SK-N-SH (cell line): ENCODE measurements around the gene CLEC4G. TPM values are rescaled to one million over a fixed set of nuclear protein-coding genes. Genes with fewer than 3 reads are reported as not detected.

Experiments
- CTCF ChIA-PET: fragments of 300-600, 350-600 bp; formaldehyde crosslinking; extraction: SDS; loops from one replicate; lab custom pipeline; 2021; lab: Yijun Ruan, JAX
- POLR2A ChIA-PET: fragments of 350-600 bp; sonication (Branson Sonifier 250); formaldehyde crosslinking; extraction: SDS; loops from one replicate; lab custom pipeline; 2020; ENCODE audit warnings: antibody characterized with exemption, inconsistent platforms; lab: Yijun Ruan, JAX
- DNase-seq: peaks from one replicate; pipeline ENCODE4 v3.0.0; 2012
- H2AFZ ChIP-seq: fragments of 200-600 bp; sonication (generic); 2 replicates; pipeline ENCODE4 v1.8.1; 2016; ENCODE audit warnings: antibody characterized with exemption, mild to moderate bottlenecking, low read depth
- H3F3A ChIP-seq: fragments of 200-600 bp; sonication (generic); replicated peaks from 2 replicates; pipeline ENCODE3; 2016; ENCODE audit warnings: antibody characterized with exemption, mild to moderate bottlenecking; ENCODE audit not compliant: insufficient read depth
- H3K27ac ChIP-seq, 2 experiments: fragments of 200-500 bp in 1 of 2; fragments of 200-600 bp in 1 of 2; sonication (Bioruptor generic) in 1 of 2; sonication (generic), shearing (Covaris generic) in 1 of 2; 2 replicates each; pipeline versions ENCODE4 v1.5.1 to v1.6.1; 2014 to 2016; ENCODE audit warnings: low read depth in 2 of 2, inconsistent platforms in 1 of 2, low read length in 1 of 2, mild to moderate bottlenecking in 1 of 2, mixed read lengths in 1 of 2
- H3K27me3 ChIP-seq: fragments of 200-600 bp; sonication (generic), shearing (Covaris generic); 2 replicates; pipeline ENCODE4 v1.6.1; 2016; ENCODE audit warnings: mixed run types; ENCODE audit not compliant: insufficient read depth
- H3K36me3 ChIP-seq, 2 experiments: fragments of 200-500 bp in 1 of 2; fragments of 200-600 bp in 1 of 2; sonication (Bioruptor generic) in 1 of 2; sonication (generic) in 1 of 2; replicated peaks in 1 of 2; 2 replicates each; pipeline versions ENCODE3 to v1.5.1; 2014 to 2016; ENCODE audit warnings: low read length in 1 of 2, mild to moderate bottlenecking in 1 of 2; ENCODE audit not compliant: insufficient read depth in 2 of 2, control insufficient read depth in 1 of 2
- H3K4me1 ChIP-seq, 2 experiments: fragments of 200-500 bp in 1 of 2; fragments of 200-600 bp in 1 of 2; sonication (Bioruptor generic) in 1 of 2; sonication (generic), shearing (Covaris generic) in 1 of 2; 2 replicates each; pipeline versions ENCODE4 v1.5.1 to v1.6.1; 2014 to 2016; ENCODE audit warnings: low read depth in 1 of 2, low read length in 1 of 2, mixed run types in 1 of 2; ENCODE audit not compliant: insufficient read depth in 2 of 2, control insufficient read depth in 1 of 2
- H3K4me2 ChIP-seq: fragments of 200-600 bp; sonication (generic), shearing (Covaris generic); 2 replicates; pipeline ENCODE4 v1.6.1; 2017; ENCODE audit warnings: mixed run types
- H3K4me3 ChIP-seq, 2 experiments: fragments of 200-500 bp in 1 of 2; fragments of 200-600 bp in 1 of 2; sonication (Bioruptor generic) in 1 of 2; sonication (generic), shearing (Covaris generic) in 1 of 2; 2 replicates each; pipeline versions ENCODE4 v1.5.1 to v1.8.1; 2014 to 2016; ENCODE audit warnings: low read depth in 2 of 2, inconsistent platforms in 1 of 2, low read length in 1 of 2, mild to moderate bottlenecking in 1 of 2, mixed read lengths in 1 of 2, moderate library complexity in 1 of 2
- H3K79me2 ChIP-seq: fragments of 200-600 bp; sonication (generic); 2 replicates; pipeline ENCODE4 v1.8.1; 2017; ENCODE audit warnings: mild to moderate bottlenecking; ENCODE audit not compliant: insufficient read depth
- H3K9ac ChIP-seq: fragments of 200-600 bp; sonication (generic); 2 replicates; pipeline ENCODE4 v1.6.1; 2017; ENCODE audit warnings: mixed run types
- H3K9me2 ChIP-seq: fragments of 200-600 bp; sonication (generic); 2 replicates; pipeline ENCODE4 v1.6.1; 2017; ENCODE audit warnings: mixed run types
- H3K9me3 ChIP-seq: fragments of 200-600 bp; sonication (generic); 2 replicates; pipeline ENCODE4 v1.6.1; 2017; ENCODE audit warnings: mixed run types, mild to moderate bottlenecking, moderate library complexity
- H4K20me1 ChIP-seq: fragments of 200-600 bp; sonication (generic); 2 replicates; pipeline ENCODE4 v1.6.1; 2017; ENCODE audit warnings: mild to moderate bottlenecking, mixed run types; ENCODE audit not compliant: insufficient read depth
- EZH2phosphoT487 ChIP-seq: fragments of 200-600 bp; sonication (generic); IDR thresholded peaks from 2 replicates; pipeline ENCODE4 v1.6.1; 2017; ENCODE audit warnings: low read depth, mixed run types, mild to moderate bottlenecking, antibody characterized with exemption, moderate library complexity, borderline replicate concordance
- FOSL2 ChIP-seq: IDR thresholded peaks from 2 replicates; pipeline ENCODE4 v1.4.0; 2012; ENCODE audit warnings: low read depth, mild to moderate bottlenecking, moderate library complexity, borderline replicate concordance
- FOXM1 ChIP-seq: IDR thresholded peaks from 2 replicates; pipeline ENCODE4 v1.4.0; 2012; ENCODE audit warnings: low read depth, mild to moderate bottlenecking
- GABPA ChIP-seq: IDR thresholded peaks from 2 replicates; pipeline ENCODE4 v1.4.0; 2012; ENCODE audit warnings: low read depth, mild to moderate bottlenecking
- IRF3 ChIP-seq: fragments of 150-350 bp; IDR thresholded peaks from 2 replicates; pipeline ENCODE4 v1.6.1; 2016; ENCODE audit warnings: mild to moderate bottlenecking, low read depth, low read length
- JUND ChIP-seq: IDR thresholded peaks from 2 replicates; pipeline ENCODE4 v1.4.0; 2012
- MAX ChIP-seq: IDR thresholded peaks from 2 replicates; pipeline ENCODE4 v1.4.0; 2012; ENCODE audit warnings: low read depth
- MEF2A ChIP-seq: IDR thresholded peaks from 2 replicates; pipeline ENCODE4 v1.4.0; 2012; ENCODE audit warnings: low read depth, borderline replicate concordance
- NFIC ChIP-seq: IDR thresholded peaks from 2 replicates; pipeline ENCODE4 v1.4.0; 2012; ENCODE audit warnings: borderline replicate concordance
- NRF1 ChIP-seq: IDR thresholded peaks from 2 replicates; pipeline ENCODE4 v1.6.1; 2012; ENCODE audit warnings: low read depth, mild to moderate bottlenecking, low read length
- POLR2AphosphoS5 ChIP-seq: IDR thresholded peaks from 2 replicates; pipeline ENCODE4 v1.6.1; 2012; ENCODE audit warnings: low read depth, low read length
- RAD21 ChIP-seq: IDR thresholded peaks from 2 replicates; pipeline ENCODE4 v1.6.1; 2012; ENCODE audit warnings: mild to moderate bottlenecking, low read length
- RFX5 ChIP-seq: IDR thresholded peaks from 2 replicates; pipeline ENCODE4 v1.6.1; 2012; ENCODE audit warnings: mild to moderate bottlenecking, improper control_type of control experiment, low read length
- ZBTB33 ChIP-seq: IDR thresholded peaks from 2 replicates; pipeline ENCODE4 v1.4.0; 2012; ENCODE audit warnings: low read depth, borderline replicate concordance
- whole genome bisulfite sequencing: methylation state at CpG from one replicate; pipeline ENCODE4 v1.1.6; 2017; ENCODE audit warnings: low lambda C conversion rate; 5-methylcytosine and 5-hydroxymethylcytosine counted together
- polyA plus RNA-seq, 3 experiments: library from polyadenylated mRNA; depleted of rRNA; stranded (reverse); fragments of >200 nt; gene quantifications; 2 replicates each; pipeline ENCODE4 v1.2.3, GENCODE V29; 2012
- TF ChIP-seq, protein P1 (sequence below): IDR thresholded peaks from 2 replicates; pipeline ENCODE4; 2012

The CLEC4G gene
- polyA plus RNA-seq, 1 of the 3 experiments (the other 2 are of a cell fraction) = not detected

GRCh38 chr19:7704280-7705060 is 27.4 kb downstream of the CLEC4G start:
- POLR2A ChIA-PET = no interaction called here
- WGBS = 29% methylated on average over 6 of the region's 6 CpGs
- Histone ChIP-seq H3K36me3 (no peaks in the 10 kb centered on the region), H3K9me3 (no peaks in the 10 kb centered on the region), H3K79me2 (no peaks in the 10 kb centered on the region), H3K4me2 (no peak overlapping the region), H3F3A (no peaks in the 10 kb centered on the region), H2AFZ (no peak overlapping the region), H3K27ac (no peak overlapping the region), H3K4me3 (no peak overlapping the region), H3K4me1 (no peaks in the 10 kb centered on the region), H3K9me2 (no peaks in the 10 kb centered on the region), H4K20me1 (no peaks in the 10 kb centered on the region), H3K27me3 (peaks cover 63% of the 10 kb centered on the region), H3K9ac (no peak overlapping the region)
- DNase-seq = no peak
- CTCF ChIA-PET = interaction anchor here (0.8 kb wide), 1 partner anchor 24 kb away, joined by 4 read pairs; the partner anchor contains the start of gene TRAPPC5
- TF ChIP-seq MEF2A = no peak
- TF ChIP-seq EZH2phosphoT487 = no peak
- TF ChIP-seq RFX5 = no peak
- TF ChIP-seq JUND = no peak
- no peak for TF ChIP-seq IRF3
- no peak for TF ChIP-seq ZBTB33
- TF ChIP-seq NFIC = no peak
- TF ChIP-seq MAX = no peak
- TF ChIP-seq NRF1 = no peak
- TF ChIP-seq FOSL2 = no peak
- no peak for TF ChIP-seq RAD21
- no peak for TF ChIP-seq FOXM1
- no peak for TF ChIP-seq POLR2AphosphoS5
- TF ChIP-seq GABPA = no peak

GRCh38 chr19:7703332-7703731 is 28.6 kb downstream of the CLEC4G start:
- Histone ChIP-seq H3K27ac (no peak overlapping the region), H2AFZ (no peak overlapping the region), H3K4me3 (no peak overlapping the region), H3K9me3 (no peaks in the 10 kb centered on the region), H3K9ac (no peak overlapping the region), H3K79me2 (no peaks in the 10 kb centered on the region), H4K20me1 (no peaks in the 10 kb centered on the region), H3F3A (no peaks in the 10 kb centered on the region), H3K9me2 (no peaks in the 10 kb centered on the region), H3K36me3 (no peaks in the 10 kb centered on the region), H3K4me1 (no peaks in the 10 kb centered on the region), H3K4me2 (no peak overlapping the region), H3K27me3 (peaks cover 69% of the 10 kb centered on the region)
- CTCF ChIA-PET = no interaction called here
- no peak for DNase-seq
- TF ChIP-seq POLR2AphosphoS5 = no peak
- TF ChIP-seq, protein P1, sequence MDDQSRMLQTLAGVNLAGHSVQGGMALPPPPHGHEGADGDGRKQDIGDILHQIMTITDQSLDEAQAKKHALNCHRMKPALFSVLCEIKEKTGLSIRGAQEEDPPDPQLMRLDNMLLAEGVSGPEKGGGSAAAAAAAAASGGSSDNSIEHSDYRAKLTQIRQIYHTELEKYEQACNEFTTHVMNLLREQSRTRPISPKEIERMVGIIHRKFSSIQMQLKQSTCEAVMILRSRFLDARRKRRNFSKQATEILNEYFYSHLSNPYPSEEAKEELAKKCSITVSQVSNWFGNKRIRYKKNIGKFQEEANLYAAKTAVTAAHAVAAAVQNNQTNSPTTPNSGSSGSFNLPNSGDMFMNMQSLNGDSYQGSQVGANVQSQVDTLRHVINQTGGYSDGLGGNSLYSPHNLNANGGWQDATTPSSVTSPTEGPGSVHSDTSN = peak; percentile 27; the same call in 1 of the 2 replicates
- 20% methylated on average over 8 of the region's 8 CpGs for WGBS
- POLR2A ChIA-PET = no interaction called here
